ENCODE measurements around the gene SNRPA.

SNRPA gene

DNA sequence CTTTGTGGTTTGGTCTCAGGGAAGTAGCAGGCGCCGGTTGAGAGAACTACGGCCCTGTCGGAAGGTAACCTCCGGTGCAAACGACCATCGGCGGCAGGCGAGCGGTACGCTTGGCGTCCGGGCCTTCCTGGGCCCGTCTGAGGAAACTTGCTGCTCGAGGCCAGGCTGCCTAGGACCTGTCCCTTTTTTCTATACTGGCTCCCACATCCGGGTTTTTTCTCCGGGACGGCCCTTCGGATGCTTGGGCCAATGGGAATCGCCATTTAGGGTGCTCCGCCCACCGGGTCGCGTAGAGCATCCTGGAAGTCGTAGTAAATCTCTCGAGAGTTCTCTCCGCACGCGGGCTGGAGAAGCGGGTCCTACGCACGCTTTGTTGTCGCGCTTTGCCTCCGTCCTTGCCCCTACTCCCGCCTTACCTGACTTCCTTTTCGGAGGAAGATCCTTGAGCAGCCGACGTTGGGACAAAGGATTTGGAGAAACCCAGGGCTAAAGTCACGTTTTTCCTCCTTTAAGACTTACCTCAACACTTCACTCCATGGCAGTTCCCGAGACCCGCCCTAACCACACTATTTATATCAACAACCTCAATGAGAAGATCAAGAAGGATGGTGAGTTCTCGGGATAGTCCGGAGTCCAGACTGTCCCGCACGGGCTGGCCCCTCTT, at the start of gene SNRPA:
SNRPA (plus strand) TSS at position 330 of the 664 bp plus-strand sequence; CDS start at position 536, 206 bp downstream.
- DNase-seq, result peak; percentile 98

DNA sequence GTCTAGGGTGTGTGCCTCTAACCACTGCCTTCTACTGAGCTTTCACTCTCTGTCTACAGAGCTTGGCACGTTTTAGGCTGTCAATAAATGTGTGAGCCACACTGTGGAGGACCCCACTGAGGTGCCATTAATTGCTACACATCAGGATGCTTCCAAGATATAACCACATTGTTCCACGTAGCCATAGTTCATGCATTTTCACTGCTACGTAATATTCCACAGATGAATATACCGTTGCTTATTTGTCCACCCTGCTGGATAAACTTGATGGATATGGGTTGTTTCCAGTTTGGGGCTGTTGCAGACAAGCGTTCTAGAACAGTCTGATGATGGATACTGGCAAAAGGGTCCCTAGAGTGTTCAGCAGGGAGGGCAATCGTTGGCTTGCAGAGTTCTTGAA, 49.2 kb upstream of the SNRPA start:
- no peak for DNase-seq

DNA sequence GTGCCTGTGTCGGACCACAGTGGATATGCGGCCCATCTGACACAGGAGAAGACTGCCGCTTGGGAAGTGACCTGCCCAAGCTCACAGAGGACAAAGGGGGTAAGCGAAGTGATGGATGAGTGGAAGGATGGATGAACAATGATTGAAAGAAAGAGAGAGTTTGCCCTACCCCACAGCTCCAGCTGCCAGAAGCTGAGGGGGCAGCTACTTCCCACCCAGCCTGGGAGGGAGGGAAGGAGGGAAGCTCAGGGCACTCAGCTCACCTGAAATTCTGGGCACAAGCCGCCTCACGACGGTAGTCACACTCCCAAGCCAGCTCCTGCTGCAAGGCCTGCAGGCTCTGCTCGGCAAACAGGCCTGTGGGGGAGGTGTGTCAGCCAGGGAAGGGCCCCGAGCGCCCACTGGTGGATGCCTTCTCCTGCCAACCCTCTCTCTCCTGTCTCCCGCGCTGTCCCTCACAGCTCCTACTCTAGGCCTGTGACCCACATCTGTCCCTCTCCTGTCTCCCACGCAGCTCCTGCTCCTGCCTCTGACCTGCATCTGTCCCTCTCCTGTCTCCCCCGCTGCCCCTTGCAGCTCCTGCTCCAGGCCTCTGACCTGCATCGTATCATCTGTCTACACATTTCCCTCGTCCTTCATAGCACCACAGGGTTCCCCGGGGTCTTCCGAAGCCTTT, 48.5 kb upstream of the SNRPA start:
- DNase-seq, result peak; percentile 33

DNA sequence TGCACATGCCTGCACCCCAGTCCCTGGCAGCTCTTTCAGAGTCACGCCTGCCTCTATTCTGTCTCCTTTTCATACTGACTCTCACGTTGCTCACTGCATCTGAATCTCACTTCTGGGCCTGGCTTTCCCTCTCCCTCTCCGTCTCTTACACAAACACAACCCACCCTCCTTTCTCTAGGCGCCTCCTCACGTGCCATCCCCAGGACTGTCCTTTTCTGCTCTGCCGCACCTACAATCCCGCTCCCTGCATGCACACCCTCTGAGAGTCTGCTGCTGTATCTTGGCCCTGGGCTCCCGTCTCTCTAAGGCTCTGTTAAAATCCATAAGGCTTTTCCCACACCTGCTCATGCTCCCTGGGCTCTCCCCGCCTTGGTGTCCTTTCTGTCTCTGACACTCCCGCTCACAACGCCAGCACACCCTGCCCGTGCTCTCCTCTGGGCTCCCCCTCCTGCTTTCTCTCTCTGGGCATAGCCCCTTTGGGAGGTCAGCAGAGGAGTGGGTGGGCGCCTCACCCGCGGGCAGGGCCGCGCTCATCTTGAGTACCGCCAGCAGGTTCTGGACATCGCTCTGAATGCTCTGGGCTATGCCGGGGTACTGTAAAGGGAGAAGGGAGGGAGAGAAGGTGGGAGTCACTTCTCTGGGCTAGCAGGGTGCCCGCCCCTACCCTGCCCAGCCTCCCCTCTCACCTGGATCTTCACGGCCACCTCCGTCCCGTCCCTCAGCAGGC, 47.8 kb upstream of the SNRPA start:
- peak; percentile 15 for DNase-seq

DNA sequence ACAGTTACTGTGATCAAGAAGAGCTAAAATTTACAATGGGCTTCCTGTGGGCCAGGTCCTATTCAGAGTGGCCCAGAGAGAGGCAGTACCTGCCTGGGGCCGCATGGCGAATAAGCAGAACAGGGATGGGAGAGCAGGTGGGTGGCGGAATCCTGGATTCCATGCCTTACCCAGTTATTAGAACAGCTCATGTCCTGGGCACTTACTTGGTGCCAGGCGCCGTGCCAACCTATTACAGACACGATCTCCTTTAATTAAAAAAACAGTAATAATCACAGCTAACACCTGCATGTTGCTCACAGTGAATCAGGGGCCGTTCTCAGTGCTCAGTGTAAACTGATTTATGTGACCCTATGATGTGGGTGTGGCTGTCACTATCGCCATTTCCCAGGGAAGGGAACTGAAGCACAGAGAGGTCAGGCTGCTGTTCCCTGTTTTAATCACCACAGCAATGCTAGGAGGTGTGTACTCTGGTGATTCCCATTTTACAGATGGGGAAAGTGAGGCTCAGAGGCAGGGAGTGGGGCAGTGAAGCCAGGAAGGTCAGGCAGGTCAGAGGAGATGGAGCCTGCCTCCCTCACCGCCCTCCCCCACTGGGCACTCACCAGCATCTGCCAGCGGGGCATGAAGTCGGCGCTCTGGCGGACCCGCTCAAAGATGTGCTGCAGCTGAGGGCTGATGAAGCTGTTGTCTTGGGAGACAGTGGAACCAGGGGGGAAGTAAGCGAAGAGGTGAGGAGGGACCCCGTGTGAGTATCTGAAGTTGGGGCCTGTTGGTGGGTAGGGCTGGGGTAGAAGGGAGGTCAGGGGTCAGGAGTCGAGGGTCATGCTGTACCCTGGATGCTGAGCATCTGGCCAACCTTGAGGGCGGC, 46.3 kb upstream of the SNRPA start:
- peak; percentile 15 for DNase-seq

DNA sequence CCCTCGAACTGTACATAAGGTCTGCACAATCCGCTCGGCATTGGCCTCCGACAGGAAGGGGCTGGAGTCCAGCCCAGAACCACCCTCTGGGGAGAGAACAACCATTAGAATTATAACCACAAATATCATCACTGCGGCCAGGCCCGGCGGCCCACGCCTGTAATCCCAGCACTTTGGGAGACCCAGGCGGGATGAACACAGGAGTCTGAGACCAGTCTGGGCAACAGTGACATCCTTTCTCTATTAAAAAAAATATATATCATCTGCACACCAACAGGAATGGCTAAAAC, 45.7 kb upstream of the SNRPA start:
- DNase-seq, result peak; percentile 86

DNA sequence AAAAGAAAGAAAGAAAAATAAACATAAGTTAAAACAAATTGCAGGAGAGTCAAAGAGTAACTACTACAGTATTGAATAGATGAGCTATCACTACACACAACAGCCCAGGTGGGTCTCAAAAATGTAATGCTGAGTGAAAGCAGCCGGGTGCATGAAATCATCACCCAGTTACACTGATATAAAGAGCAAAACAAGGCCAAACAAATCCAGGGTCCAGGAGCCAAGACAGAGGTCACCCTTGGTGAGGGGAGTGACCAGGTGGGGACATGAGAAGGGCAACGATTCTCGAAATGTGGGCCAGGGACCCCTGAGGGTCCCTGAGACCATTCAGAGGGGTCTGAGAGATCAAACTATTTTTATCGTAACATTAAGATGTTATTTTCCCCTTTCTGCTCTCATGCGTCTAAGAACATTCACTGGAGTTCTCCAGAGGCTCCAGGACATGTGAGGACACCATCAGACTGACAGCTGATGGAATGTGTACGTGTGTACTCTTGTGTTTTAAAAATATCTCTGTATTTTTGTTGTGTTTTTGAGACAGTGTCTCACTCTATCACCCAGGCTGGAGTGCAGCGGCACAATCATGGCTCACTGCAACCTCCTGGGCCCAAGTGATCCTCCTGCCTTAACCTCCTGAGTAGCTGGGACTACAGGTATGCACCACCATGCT, 44.9 kb upstream of the SNRPA start:
- DNase-seq, result no peak

DNA sequence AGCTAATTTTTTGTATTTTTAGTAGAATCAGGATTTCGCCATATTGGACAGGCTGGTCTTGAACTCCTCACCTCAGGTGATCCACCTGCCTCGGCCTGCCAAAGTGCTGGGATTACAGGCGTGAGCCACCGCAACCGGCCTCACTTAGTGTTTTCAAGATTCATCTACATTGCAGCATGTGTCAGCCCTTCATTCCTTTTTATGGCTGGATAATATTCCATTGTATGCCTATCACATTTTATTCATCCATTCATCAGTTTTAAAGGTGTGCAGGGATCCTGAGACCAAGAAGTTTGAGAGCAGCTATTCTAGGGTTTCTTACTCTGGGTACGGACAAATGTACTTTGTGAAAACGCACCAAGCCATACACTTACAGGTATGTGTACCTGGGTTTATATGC, 43.4 kb upstream of the SNRPA start:
- DNase-seq, result no peak

DNA sequence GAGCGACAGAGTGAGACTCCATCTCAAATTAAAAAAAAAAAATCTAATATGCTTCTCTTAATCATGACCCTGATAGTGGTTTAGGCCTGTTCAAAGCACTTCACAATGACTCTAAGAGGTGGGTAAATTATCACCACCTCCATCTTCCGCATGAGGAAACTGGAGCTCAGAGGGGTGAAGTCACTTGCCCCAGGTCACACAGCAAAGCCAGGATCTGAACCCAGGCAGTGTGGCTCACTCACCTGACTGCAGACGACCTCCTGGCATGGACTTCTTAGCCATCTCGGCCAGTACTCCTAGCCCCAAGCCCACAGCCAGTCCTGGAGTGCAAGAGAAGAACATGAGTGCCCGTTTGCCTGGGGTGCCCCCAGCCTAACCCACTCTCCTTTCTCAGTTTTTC, 41.2 kb upstream of the SNRPA start:
- DNase-seq, result no peak

DNA sequence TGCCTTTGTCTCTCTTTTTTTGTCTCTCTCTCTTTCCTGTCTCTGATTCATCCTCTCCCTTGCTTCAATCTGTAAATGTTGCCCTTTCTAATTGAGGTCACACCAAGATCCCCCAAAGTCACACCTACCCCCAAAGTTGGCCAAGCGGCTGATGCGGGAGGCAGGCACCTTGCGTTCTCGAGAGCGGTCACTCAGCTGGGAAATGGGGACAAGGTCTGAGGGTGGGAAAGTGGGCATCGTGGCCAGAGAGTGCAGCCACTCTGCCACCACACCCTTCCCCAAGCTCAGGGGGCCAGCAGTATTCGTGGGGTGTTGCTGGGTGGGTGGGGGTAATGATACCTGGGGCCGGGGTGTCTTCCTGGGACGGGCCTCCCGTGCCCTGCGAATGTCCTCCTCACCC, 37.1 kb upstream of the SNRPA start:
- no peak for DNase-seq

DNA sequence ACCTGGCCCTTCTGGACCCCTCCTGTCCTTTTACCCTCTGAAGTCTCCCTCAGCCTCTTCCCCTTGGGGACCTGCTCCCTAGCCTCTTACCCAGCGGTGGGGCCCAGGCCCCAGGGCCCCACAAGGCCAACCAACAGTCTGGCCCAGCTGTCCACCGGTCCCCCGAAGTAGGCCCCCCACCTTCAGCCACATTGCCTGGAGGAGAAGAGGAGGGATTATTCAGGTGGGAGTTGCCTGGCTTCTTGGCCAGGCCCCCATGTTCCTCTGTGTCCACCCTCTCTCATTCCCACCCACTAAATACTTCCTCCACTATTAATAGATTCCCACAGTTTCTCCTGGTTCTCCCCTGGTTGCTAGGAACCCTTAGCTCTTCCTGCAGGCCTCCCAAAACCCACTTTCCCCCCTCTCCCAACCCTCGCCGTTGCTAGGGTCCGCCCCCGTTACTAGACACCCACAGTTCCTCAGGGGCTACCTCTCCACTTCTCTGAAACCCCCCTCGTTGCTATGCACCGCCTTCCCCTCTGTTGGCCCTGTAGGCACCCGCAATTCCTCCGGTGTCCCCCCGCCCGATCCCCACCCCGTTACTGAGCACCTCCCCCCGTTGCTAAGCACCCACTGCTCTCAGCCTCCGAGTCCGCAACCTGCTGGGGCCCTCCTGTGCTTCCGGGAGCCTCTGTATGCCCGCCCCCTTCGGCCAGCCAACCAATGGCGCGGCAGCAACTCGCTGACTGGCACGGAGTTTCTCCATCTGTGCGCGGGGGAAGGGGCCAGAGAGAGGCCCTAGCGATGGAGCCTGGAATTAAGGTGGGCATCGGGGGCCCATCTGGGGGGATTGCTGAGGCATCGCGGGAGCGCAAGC, 36.3 kb upstream of the SNRPA start:
- DNase-seq, result peak; percentile 99

DNA sequence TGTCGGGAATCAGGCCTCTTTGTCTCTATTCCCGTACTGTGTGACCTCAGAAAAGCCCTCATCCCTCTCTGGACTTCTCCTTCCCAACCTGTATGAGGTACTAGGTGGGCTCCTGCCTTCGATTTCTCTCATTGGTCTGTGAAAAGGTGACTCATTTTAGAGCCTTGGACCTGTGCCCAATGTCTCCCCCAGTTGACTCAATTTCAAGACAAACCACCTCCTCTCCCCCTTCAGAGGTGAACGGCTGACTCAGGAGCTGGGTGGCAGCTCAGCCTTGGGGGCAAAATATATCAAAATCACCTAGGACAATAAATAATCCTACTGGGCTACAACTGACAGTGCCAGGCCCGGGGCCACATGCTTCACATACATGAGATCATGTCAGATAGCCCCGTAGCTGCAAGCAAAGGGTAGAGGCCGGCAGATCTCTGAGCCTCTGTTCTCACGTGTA, 34.9 kb upstream of the SNRPA start:
- DNase-seq, result no peak

DNA sequence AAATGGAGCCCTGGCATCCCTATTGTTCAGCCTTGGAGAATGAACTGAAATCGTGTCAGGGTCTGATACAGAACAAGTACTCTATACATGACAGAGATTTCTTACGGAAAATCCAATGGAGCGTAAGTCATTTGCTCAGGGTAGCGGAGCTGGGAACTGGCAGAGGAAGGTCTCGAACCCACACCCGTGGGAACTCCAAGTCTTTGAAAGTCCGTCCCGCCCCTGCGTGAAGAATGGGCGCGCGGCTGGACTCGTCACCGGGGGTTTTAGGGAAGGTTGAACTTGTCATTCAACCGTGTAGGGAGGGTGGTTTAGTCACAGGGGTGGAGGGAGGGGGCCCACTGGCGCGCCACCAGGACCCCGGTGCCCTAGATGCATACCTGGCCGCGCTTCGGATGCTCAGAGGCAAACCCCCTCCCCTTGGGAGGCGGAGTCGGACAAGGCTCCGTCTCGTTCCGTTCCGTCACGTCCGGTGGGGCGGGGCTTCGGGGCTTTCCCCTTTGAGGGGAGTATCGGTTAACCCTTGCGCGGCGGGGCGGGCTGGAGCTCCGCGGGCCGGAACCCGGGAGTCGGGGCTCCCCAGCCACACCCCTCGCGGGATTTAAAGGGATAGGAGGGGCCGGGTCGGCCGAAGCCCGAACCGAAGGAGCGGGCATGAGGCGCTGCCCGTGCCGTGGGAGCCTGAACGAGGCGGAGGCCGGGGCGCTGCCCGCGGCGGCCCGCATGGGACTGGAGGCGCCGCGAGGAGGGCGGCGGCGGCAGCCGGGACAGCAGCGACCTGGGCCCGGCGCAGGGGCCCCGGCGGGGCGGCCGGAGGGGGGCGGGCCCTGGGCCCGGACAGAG, 34.3 kb upstream of the SNRPA start, which contains the start of the genes COQ8B and ITPKC:
COQ8B (minus strand) TSS at position 405 of the 843 bp plus-strand sequence. CDS start 2,254 bp downstream, outside the sequence.
ITPKC (plus strand) TSS at position 631 of the 843 bp plus-strand sequence; CDS start at position 655, 24 bp downstream.
- peak; percentile 99 for DNase-seq

DNA sequence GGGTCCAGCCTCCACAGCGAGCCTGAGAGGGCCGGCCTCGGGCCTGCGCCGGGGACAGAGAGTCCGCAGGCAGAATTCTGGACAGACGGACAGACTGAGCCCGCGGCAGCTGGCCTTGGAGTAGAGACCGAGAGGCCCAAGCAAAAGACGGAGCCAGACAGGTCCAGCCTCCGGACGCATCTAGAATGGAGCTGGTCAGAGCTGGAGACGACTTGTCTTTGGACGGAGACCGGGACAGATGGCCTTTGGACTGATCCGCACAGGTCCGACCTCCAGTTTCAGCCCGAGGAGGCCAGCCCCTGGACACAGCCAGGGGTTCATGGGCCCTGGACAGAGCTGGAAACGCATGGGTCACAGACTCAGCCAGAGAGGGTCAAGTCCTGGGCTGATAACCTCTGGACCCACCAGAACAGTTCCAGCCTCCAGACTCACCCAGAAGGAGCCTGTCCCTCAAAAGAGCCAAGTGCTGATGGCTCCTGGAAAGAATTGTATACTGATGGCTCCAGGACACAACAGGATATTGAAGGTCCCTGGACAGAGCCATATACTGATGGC, 33.6 kb upstream of the SNRPA start:
- no peak for DNase-seq

DNA sequence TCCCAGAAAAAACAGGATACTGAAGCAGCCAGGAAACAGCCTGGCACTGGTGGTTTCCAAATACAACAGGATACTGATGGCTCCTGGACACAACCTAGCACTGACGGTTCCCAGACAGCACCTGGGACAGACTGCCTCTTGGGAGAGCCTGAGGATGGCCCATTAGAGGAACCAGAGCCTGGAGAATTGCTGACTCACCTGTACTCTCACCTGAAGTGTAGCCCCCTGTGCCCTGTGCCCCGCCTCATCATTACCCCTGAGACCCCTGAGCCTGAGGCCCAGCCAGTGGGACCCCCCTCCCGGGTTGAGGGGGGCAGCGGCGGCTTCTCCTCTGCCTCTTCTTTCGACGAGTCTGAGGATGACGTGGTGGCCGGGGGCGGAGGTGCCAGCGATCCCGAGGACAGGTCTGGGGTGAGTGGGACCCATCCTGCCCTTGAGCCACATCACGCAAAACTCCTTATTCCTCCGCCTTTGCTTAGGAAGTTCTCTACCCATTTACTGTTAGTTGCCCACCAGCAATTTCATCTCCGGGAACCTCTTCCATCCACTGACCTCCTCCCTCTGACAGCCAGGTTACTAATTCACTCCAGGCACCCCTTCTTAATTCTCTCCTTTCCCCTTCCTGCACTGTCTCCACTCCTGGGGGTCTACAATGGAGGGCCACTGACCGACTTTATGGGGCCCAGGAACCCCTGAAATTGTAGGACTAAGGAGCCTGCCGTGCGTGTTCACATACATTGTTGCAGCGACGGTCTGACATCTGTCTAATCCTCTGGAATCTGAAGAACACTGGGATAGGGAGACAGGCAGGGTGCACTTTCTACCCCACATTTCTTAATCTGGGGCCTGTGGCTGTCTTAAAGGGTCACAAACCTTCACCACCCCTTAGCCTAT, 32.9 kb upstream of the SNRPA start:
- no peak for DNase-seq

DNA sequence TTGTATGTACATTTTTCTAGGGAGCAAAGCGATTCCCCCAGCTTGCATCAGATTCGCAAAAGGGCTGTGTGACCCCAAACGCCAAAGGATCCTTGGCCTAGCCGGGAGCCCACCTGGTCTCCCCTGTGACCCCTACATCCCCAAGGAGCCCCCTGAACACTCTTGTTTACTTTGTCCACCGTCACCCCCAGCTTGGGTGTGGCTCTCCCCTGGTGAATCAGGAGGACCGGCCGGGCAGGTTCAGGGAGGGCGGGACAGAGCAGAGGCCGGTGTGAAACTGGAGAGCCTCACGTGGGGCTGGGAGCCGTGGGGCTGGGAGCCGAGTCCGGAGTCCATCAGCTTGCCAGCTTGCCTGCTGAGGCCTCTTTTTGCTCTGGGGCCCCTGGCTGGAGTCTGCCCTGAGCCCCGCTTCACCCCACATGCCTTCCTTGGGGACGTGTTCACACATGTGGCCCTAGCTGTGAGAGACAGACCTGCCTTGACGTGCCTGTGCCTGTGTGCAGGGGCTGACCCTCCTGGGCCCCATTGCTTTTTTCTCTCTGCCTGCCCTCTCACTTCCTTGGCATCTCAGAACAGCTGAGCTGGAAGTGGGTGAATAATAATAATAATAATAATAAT, 32.1 kb upstream of the SNRPA start:
- peak; percentile 54 for DNase-seq

DNA sequence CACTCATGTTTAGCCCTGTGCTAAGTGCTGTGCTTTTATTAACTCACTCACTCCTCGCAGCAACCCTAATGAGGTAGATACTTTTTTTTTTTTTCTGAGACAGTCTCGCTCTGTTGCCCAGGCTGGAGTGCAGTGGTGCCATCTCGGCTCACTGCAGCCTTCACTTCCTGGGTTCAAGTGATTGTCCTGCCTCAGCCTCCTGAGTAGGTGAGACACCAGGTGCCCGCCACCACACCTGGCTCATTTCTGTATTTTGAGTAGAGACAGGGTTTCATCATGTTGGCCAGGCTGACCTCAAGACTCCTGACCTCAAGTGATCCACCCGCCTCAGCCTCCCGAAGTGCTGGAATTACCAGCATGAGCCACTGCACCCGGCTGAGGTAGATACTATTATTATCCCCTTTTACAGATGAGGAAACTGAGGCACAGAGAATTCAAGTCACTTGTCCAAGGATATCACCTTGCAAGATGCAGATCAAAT, 31.5 kb upstream of the SNRPA start:
- no peak for DNase-seq

DNA sequence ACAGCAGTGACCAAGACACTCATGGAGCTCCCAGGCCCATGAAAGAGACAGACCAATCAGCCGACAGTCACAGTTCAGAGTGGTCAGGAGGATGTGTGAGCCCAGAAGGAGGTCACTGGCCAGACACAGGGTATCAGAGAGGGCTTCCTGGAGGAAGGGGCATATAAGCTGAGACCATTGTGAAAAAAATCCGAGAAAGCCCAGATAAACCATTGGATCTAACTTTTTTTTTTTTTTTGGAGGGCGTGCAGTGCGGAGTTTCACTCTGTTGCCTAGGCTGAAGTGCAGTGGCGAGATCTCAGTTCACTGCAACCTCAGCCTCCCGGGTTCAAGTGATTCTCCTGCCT, 29.9 kb upstream of the SNRPA start:
- DNase-seq, result no peak

All from right hindlimb (tissue), 1 donor.